HFF-Myc (cell line): ENCODE measurements around the gene FCRL1.

Experiments used
- DNase-seq: peaks from one replicate; pipeline ENCODE4 v3.0.0-alpha.2; 2011; ENCODE audit warnings: low read depth; ENCODE audit errors: extremely low read depth
- H3K4me3 ChIP-seq: replicated peaks from 2 replicates; pipeline ENCODE4 v1.5.1; 2011; ENCODE audit warnings: low read depth, mild to moderate bottlenecking, control low read depth, low read length
- CTCF ChIP-seq: IDR thresholded peaks from 2 replicates; pipeline ENCODE4 v1.5.1; 2012; ENCODE audit warnings: mild to moderate bottlenecking, low read depth, low read length, control low read depth; ENCODE audit errors: missing control alignments

The FCRL1 gene

GRCh38 chr1:157766792-157767191 lies 53.1 kb downstream of the FCRL1 start:
- DNase-seq = no peak
- no peak overlapping the region for H3K4me3 ChIP-seq
- TF ChIP-seq CTCF = no peak

GRCh38 chr1:157758018-157758417 lies 61.9 kb downstream of the FCRL1 start:
- no peak for TF ChIP-seq CTCF
- H3K4me3 ChIP-seq = no peak overlapping the region
- DNase-seq = no peak

- no peak overlapping the region for H3K4me3 ChIP-seq
- no peak for TF ChIP-seq CTCF
Observed at GRCh38 chr1:157753611-157754010, 66.3 kb downstream of the FCRL1 start.

GRCh38 chr1:157751283-157751682 lies 68.6 kb downstream of the FCRL1 start:
- no peak for DNase-seq
- no peak for TF ChIP-seq CTCF
- no peak overlapping the region for H3K4me3 ChIP-seq

More at GRCh38 chr1:157753611-157754010, 66.3 kb downstream of the FCRL1 start:
- DNase-seq = no peak

- no peak for TF ChIP-seq CTCF
- no peak for DNase-seq
- H3K4me3 ChIP-seq = no peak overlapping the region
Observed at GRCh38 chr1:157748262-157748817, 71.6 kb downstream of the FCRL1 start.
